HL-60 (cell line): ENCODE measurements around the gene CCDC169.

ENCODE experiments used
- DNase-seq, 2 experiments: peaks; one replicate each; pipeline ENCODE4 v3.0.0-alpha.2; 2010 to 2020; ENCODE audit warnings: low read depth in 1 of 2, low spot score in 1 of 2
- H3K27ac ChIP-seq: fragments of 250-450 bp; sonication (Bioruptor Pico); replicated peaks from 2 replicates; pipeline ENCODE4 v1.5.1; 2020; ENCODE audit warnings: mild to moderate bottlenecking, moderate library complexity
- H3K27me3 ChIP-seq: fragments of 250-450 bp; sonication (Bioruptor Pico); 2 replicates; pipeline ENCODE4 v1.5.1; 2021; ENCODE audit warnings: mild to moderate bottlenecking, moderate library complexity; ENCODE audit not compliant: insufficient read depth, poor library complexity, severe bottlenecking
- H3K4me3 ChIP-seq: replicated peaks from 2 replicates; pipeline ENCODE4 v1.5.1; 2011; ENCODE audit warnings: mild to moderate bottlenecking, control low read depth, low read length; ENCODE audit not compliant: insufficient read depth
- CTCF ChIP-seq: IDR thresholded peaks from one replicate; pipeline ENCODE4 v1.5.1; 2011; ENCODE audit warnings: low read length, control low read depth, inconsistent platforms; ENCODE audit not compliant: insufficient read depth
- GABPA ChIP-seq: IDR thresholded peaks from 2 replicates; pipeline ENCODE4 v1.6.1; 2012; ENCODE audit warnings: low read depth
- POLR2AphosphoS5 ChIP-seq: IDR thresholded peaks from 2 replicates; pipeline ENCODE4 v1.6.1; 2012; ENCODE audit warnings: low read depth
- REST ChIP-seq: IDR thresholded peaks from 2 replicates; pipeline ENCODE4 v1.6.1; 2012; ENCODE audit warnings: low read depth; ENCODE audit not compliant: insufficient replicate concordance
- SPI1 ChIP-seq: IDR thresholded peaks from 2 replicates; pipeline ENCODE4 v1.6.1; 2012; ENCODE audit warnings: low read depth, mild to moderate bottlenecking, borderline replicate concordance

The CCDC169 gene

GRCh38 chr13:36192166-36192565, 105.4 kb downstream of the CCDC169 start:
- no peak overlapping the region for H3K27ac ChIP-seq
- no peak overlapping the region for H3K4me3 ChIP-seq
- H3K27me3 ChIP-seq: no peaks in the 10 kb centered on the region
- no peak for DNase-seq
- TF ChIP-seq CTCF (no peak), GABPA (no peak), SPI1 (no peak), POLR2AphosphoS5 (no peak), REST (no peak)

GRCh38 chr13:36190771-36191170, 106.8 kb downstream of the CCDC169 start:
- TF ChIP-seq POLR2AphosphoS5 (no peak), REST (no peak), CTCF (no peak), GABPA (no peak)
- DNase-seq: no peak
- Histone ChIP-seq H3K27me3 (no peaks in the 10 kb centered on the region), H3K4me3 (no peak overlapping the region), H3K27ac (no peak overlapping the region)

- DNase-seq: no peak
- TF ChIP-seq REST (no peak), CTCF (no peak), POLR2AphosphoS5 (no peak), GABPA (no peak), SPI1 (no peak)
- no peaks in the 10 kb centered on the region for H3K27me3 ChIP-seq
- no peak overlapping the region for H3K27ac ChIP-seq
- no peak overlapping the region for H3K4me3 ChIP-seq
These were observed 109.2 kb downstream of the CCDC169 start for GRCh38 chr13:36188441-36188840.
